Measurements from ENCODE around the gene HOXD9.
A peak's percentile ranks its signal among the peaks of the same experiment; 100 is the strongest.

HOXD9 gene

GRCh38 chr2:176105078-176105729 lies 17.3 kb upstream of the HOXD9 start:
- TF ChIP-seq TAF1 (IDR thresholded peaks at IDR 0.05; ENCODE audit: low read depth) = no peak
- TF ChIP-seq YY1 (IDR thresholded peaks at IDR 0.05; ENCODE audit: low read depth) = no peak
- TF ChIP-seq NFIC (IDR thresholded peaks at IDR 0.05) = no peak
- TF ChIP-seq CREB1 (IDR thresholded peaks at IDR 0.05; ENCODE audit: low read depth) = no peak
- no peak for TF ChIP-seq TCF12 (IDR thresholded peaks at IDR 0.05; ENCODE audit: low read depth)
- TF ChIP-seq EGR1 (IDR thresholded peaks at IDR 0.05) = no peak
- TF ChIP-seq, protein P1, sequence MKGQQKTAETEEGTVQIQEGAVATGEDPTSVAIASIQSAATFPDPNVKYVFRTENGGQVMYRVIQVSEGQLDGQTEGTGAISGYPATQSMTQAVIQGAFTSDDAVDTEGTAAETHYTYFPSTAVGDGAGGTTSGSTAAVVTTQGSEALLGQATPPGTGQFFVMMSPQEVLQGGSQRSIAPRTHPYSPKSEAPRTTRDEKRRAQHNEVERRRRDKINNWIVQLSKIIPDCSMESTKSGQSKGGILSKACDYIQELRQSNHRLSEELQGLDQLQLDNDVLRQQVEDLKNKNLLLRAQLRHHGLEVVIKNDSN (IDR thresholded peaks at IDR 0.05) = no peak
- TF ChIP-seq, protein P2, sequence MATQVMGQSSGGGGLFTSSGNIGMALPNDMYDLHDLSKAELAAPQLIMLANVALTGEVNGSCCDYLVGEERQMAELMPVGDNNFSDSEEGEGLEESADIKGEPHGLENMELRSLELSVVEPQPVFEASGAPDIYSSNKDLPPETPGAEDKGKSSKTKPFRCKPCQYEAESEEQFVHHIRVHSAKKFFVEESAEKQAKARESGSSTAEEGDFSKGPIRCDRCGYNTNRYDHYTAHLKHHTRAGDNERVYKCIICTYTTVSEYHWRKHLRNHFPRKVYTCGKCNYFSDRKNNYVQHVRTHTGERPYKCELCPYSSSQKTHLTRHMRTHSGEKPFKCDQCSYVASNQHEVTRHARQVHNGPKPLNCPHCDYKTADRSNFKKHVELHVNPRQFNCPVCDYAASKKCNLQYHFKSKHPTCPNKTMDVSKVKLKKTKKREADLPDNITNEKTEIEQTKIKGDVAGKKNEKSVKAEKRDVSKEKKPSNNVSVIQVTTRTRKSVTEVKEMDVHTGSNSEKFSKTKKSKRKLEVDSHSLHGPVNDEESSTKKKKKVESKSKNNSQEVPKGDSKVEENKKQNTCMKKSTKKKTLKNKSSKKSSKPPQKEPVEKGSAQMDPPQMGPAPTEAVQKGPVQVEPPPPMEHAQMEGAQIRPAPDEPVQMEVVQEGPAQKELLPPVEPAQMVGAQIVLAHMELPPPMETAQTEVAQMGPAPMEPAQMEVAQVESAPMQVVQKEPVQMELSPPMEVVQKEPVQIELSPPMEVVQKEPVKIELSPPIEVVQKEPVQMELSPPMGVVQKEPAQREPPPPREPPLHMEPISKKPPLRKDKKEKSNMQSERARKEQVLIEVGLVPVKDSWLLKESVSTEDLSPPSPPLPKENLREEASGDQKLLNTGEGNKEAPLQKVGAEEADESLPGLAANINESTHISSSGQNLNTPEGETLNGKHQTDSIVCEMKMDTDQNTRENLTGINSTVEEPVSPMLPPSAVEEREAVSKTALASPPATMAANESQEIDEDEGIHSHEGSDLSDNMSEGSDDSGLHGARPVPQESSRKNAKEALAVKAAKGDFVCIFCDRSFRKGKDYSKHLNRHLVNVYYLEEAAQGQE (IDR thresholded peaks at IDR 0.05; ENCODE audit: low read depth) = no peak
- TF ChIP-seq EP300 (IDR thresholded peaks at IDR 0.05; ENCODE audit: borderline replicate concordance) = no peak
- no peak for TF ChIP-seq ZBTB7A (IDR thresholded peaks at IDR 0.05; ENCODE audit: low read depth)
- no peak for TF ChIP-seq CEBPB (IDR thresholded peaks at IDR 0.05)

GRCh38 chr2:176105730-176106580 lies 16.6 kb upstream of the HOXD9 start:
- TF ChIP-seq EGR1 (IDR thresholded peaks at IDR 0.05) = no peak
- no peak for TF ChIP-seq EP300 (IDR thresholded peaks at IDR 0.05; ENCODE audit: borderline replicate concordance)
- TF ChIP-seq, protein P1 (IDR thresholded peaks at IDR 0.05) = no peak
- TF ChIP-seq FOXM1 (IDR thresholded peaks at IDR 0.05; ENCODE audit: borderline replicate concordance, low read depth) = no peak
- no peak for TF ChIP-seq CREB1 (IDR thresholded peaks at IDR 0.05; ENCODE audit: low read depth)
- no peak for TF ChIP-seq TEAD4 (IDR thresholded peaks at IDR 0.05)
- TF ChIP-seq RAD21 (IDR thresholded peaks at IDR 0.05; ENCODE audit: low read depth) = no peak
- TF ChIP-seq ZBTB7A (IDR thresholded peaks at IDR 0.05; ENCODE audit: low read depth) = no peak
- TF ChIP-seq, protein P2 (IDR thresholded peaks at IDR 0.05; ENCODE audit: low read depth) = no peak
- TF ChIP-seq, protein P3, sequence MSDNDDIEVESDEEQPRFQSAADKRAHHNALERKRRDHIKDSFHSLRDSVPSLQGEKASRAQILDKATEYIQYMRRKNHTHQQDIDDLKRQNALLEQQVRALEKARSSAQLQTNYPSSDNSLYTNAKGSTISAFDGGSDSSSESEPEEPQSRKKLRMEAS (IDR thresholded peaks at IDR 0.05) = no peak
- no peak for TF ChIP-seq YY1 (IDR thresholded peaks at IDR 0.05; ENCODE audit: low read depth)
- TF ChIP-seq CEBPB (IDR thresholded peaks at IDR 0.05) = no peak
- TF ChIP-seq TAF1 (IDR thresholded peaks at IDR 0.05; ENCODE audit: low read depth) = no peak

GRCh38 chr2:176106581-176107539 lies 15.7 kb upstream of the HOXD9 start, which contains the start of gene HOXD11:
Gene HOXD11, plus strand, starts transcription at chr2:176107280. Its CDS starts 76 bp downstream, at chr2:176107356.
- TF ChIP-seq, protein P2 (IDR thresholded peaks at IDR 0.05; ENCODE audit: low read depth) = no peak
- TF ChIP-seq TEAD4 (IDR thresholded peaks at IDR 0.05) (no peak), ZBTB7A (IDR thresholded peaks at IDR 0.05; ENCODE audit: low read depth) (no peak), RAD21 (IDR thresholded peaks at IDR 0.05; ENCODE audit: low read depth) (no peak), NFIC (IDR thresholded peaks at IDR 0.05) (peak; percentile 27), CREB1 (IDR thresholded peaks at IDR 0.05; ENCODE audit: low read depth) (no peak), EP300 (IDR thresholded peaks at IDR 0.05; ENCODE audit: borderline replicate concordance) (no peak), EGR1 (IDR thresholded peaks at IDR 0.05) (no peak), FOXM1 (IDR thresholded peaks at IDR 0.05; ENCODE audit: borderline replicate concordance, low read depth) (no peak), CEBPB (IDR thresholded peaks at IDR 0.05) (peak; percentile 96), TAF1 (IDR thresholded peaks at IDR 0.05; ENCODE audit: low read depth) (no peak), TCF12 (IDR thresholded peaks at IDR 0.05; ENCODE audit: low read depth) (no peak; the same call in 1 of the 2 replicates), YY1 (IDR thresholded peaks at IDR 0.05; ENCODE audit: low read depth) (peak; percentile 20; the same call in 1 of the 2 replicates)
- TF ChIP-seq, protein P1 (IDR thresholded peaks at IDR 0.05) = peak; percentile 80
- TF ChIP-seq, protein P3 (IDR thresholded peaks at IDR 0.05) = peak; percentile 81

Measured in Ishikawa (cell line).